GM04504 (cell line): ENCODE data around the gene OR4C46.
"Not testable (repeated sequence)": the region's sequence is repeated elsewhere in the genome, so short reads cannot be mapped to it uniquely, and the experiment has no call there.

Experiments used
- DNase-seq: peaks from one replicate; pipeline ENCODE4 v3.0.0-alpha.2; 2012; ENCODE audit warnings: low read depth

OR4C46 gene

DNA sequence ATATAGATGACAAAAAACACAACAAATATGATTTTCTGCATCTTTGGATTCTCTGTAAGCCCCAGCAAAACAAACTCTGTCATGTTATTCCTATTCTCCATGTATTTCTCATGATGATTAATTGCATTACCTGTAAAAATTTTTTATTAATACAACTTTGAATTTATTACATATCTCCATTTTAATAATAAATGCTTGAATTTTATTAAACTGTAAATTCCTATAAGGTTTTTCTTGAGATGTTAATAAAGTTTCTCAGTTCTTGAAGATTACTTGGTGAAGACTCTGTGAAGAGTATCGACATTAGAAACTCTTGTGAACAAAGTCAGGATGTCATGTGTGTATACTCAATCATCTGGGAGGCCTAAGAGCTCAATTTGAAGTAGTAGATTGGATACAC lies at the start of gene OR4C46:
Gene OR4C46 (minus strand): TSS at position 101 of the 400 bp plus-strand sequence. CDS start 0 bp downstream, at position 101.
- no peak for DNase-seq

DNA sequence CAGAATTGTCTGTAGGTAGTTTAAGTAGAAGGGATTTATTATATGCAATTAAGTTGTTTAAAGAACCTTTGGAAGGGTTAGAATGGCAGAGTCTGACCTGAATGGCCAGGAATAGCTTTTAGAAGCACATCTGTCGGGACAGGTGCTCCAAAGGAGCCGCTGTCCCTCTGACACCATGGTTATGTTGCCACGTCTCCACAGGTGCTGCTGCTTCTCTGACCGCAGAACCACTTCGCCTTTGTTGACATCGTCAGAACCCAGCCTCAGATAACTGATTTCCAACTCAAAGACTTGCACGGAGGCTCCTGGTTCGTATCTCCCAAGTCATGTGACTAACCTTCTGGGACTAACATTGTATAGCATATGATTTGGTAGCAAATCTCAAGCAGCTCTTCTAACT lies 41.8 kb upstream of the OR4C46 start:
- not testable (repeated sequence) for DNase-seq

DNA sequence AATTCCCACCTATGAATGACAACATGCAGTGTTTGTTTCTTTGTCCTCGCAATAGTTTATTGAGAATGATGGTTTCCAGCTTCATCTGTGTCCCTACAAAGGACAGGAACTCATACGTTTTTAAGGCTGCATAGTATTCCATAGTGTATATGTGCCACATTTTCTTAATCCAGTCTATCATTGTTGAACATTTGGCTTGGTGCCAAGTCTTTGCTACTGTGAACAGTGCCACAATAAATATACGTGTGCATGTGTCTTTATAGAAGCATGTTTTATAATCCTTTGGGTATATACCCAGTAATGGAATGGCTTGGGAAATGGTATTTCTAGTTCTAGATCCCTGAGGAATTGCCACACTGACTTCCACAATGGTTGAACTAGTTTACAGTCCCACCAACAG lies 42.4 kb downstream of the OR4C46 start:
- not testable (repeated sequence) for DNase-seq

DNA sequence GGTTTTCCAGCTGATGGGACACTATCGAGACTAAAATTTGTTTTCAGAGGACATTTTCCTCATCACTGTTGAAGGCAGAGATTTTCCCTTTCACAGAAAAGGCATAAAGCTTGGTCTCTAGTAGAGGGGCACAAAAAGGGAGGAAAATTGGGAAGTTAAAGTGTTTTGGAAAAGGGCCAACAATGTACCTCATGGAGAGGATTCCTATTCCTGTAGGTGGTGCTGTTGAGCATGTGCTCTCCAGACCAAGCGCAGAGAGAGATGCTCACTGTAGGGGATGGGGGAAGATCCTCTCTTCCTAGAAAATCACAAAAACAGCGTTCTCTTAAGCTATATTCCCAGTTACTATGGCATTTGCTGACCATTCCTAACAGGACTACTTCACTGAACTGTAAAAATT lies 44.9 kb downstream of the OR4C46 start:
- no peak for DNase-seq

DNA sequence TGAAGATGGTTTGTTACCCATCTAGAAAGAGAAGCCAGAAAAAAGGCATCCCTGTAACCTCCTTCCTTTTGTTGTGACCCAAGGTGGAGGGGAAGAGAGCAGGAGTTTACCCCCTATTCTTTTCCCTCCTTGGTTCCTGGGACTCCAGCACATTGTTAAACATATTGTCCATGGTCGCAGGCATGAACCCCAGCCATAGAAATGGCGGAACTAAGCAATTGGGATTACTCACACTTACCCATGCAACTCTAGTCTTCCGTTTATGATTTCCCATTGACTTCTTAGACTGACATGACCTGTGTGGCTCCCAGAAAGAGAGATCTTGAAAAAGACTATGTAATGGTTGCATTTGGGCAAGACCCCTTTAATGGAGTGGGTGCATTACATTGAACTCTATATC lies 45.4 kb downstream of the OR4C46 start:
- no peak for DNase-seq
